GM21528 (cell line): Measurements from ENCODE around the gene PHF14.
A peak's percentile ranks its signal among the peaks of the same experiment; 100 is the strongest.

Experiments used
- ATAC-seq: cut with Tn5 transposase; IDR thresholded peaks from one replicate; pipeline ENCODE4 v1.9.1; 2021; ENCODE audit warnings: mild to moderate bottlenecking, moderate library complexity; ENCODE audit not compliant: unreplicated experiment, low FRiP score

Gene PHF14

GRCh38 chr7:11082121-11082520 is 108.4 kb downstream of the PHF14 start:
- ATAC-seq: no peak

DNA sequence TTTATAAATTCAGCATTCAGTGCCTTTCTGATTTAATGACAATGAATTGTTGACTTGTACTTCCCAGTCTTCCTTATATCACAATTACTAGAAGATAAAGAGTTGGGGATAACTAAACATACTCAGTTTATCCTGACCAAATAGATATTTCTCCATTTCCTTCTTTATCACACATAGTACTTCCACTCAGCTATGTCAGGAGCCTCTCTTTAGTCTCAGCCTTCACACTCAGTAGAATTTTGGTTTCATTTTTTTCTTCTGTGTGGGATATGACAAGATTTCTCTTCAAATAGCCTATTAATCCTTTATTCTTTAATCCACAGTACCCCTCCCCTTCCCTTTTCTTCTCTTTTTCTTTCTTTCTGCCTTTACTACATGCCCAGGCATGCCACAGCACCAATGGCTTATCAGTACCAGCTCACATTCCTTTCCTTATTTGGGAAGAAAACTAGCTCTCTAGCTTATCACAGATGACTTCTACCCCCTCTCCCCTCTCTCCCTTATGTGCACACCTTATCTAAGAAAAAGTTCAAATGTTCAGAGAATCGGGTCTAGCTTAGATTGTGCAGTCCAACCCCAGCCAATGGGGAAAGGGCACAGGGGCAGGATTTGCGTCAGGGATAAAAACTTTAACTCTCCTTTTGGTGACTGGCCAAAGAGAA is 109.0 kb downstream of the PHF14 start:
- no peak for ATAC-seq

- no peak for ATAC-seq
Measured at GRCh38 chr7:11083214-11083568, 109.5 kb downstream of the PHF14 start.

DNA sequence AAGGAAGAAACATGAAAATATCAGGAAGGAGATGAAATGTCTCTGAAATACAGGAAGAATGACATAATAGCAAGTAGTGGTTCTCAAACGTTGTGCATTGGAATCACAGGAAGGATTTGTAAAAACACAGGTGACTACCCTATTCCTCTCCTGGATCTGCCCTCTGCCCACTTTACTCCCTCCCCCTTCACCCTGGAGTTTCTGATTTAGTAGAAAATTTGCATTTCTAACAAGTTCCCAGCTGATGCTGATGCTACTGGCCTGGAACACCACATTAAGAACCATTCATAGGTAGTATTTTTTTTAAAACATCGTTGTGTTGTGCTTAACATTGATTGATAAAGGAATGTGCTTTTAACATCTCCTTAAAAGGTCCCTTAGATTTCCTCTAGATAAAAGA is 130.9 kb downstream of the PHF14 start:
- ATAC-seq: no peak

GRCh38 chr7:11109659-11110058 is 136.0 kb downstream of the PHF14 start:
- no peak for ATAC-seq

DNA sequence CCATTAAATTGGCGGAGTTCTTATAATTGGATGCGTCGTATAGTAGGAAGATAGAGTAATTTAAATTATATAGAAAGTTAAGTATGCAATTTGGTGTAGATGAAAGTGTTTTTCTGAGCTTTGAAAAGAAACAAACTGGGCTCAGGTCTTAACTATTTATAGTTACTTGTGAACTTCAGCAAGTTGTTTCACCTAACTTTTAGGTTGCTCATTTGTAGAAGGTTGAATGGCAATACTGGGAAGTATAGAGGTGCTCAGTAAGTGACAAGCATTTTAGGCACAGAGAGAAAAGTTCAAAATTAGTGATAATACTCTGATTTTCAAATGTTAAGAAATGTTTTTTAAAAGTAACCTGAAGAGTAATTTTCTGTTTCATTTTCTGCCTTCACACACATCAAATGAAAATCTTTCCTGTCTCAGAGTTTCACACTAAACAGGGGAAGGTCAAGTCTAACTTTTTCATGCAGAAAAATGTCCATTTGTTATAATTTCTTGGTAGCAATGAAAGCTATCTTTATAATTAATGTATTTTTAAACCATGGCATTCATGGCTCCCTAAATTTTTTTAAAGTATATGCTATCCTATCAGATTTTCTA is 146.5 kb downstream of the PHF14 start:
- peak; percentile 73 for ATAC-seq

DNA sequence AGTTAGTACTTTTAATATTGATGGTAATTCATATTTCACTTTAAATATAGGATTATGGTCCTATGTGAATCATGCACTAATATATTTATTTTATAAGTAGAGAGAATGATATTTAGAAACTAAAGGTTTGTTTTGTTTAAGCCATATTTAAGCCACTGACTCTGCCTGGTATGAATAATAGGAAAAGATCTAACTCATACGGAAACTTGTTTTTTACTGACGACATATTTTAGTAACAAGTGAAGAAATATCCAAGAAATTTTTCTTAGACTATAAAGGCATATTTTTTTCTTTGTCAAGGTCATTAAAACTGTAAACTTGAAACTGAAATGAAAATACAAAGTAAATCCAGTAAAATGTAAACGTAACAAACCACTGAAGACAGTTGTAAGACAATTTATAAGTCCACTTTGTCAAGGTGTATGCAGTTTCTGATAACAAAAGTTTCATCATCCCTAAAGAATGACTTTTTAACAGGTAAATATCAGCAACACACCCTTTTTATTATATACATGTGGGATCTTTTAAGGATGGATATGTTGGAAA is 147.1 kb downstream of the PHF14 start:
- ATAC-seq: peak; percentile 27

DNA sequence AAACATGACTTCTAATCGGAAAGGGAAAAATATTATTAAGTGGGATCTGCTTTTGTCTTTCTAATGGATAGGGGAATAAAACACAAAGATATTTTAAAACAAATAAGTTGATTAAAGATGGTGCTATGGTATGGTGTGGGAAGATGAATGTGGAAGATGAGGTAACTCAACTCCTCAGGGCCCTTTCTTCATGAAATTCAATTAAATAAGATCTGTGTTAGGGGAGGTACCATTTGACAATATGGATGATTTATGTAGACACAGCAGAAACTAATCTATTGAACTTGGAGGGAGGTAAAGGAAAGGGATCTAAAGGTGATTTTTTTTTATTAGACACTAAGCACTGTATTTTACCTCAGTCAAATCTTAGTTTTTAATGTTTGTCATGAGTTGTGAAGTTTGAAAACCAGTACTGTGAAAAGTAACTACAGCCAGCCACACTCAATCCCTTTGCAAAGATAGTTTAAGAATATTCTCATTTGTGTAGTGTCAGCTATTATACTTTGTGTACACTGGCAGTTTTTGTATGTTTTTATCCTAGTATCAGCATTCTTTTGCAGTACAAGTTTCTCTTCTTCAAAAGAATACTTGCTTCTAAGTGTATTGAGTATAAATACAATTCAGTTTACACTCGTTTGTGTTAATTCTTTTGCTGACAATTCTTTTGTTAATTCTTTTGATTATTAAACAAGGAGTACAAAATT is 151.3 kb downstream of the PHF14 start:
- ATAC-seq: no peak

- ATAC-seq: no peak
Measured at GRCh38 chr7:11127114-11127785, 153.6 kb downstream of the PHF14 start.

DNA sequence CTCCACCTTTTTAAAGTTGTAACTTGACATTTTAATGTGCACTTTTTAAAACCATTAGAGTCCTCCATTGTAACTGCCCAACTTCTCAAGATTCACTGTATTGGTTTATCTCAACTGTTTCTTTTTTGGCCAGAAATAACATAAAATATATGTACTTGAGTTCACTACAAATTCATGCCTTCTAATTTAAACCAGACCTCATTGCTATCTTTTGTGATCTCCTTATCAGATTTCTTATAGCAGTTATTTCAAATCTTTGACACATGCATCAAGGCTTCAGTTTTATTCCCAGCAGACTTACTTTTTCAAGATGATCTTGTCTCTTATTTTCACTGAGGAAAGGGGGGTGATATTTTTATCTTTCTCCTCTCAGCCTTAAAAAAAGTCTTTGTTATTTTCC is 154.3 kb downstream of the PHF14 start:
- no peak for ATAC-seq

GRCh38 chr7:11128498-11128897 is 154.8 kb downstream of the PHF14 start:
- no peak for ATAC-seq

DNA sequence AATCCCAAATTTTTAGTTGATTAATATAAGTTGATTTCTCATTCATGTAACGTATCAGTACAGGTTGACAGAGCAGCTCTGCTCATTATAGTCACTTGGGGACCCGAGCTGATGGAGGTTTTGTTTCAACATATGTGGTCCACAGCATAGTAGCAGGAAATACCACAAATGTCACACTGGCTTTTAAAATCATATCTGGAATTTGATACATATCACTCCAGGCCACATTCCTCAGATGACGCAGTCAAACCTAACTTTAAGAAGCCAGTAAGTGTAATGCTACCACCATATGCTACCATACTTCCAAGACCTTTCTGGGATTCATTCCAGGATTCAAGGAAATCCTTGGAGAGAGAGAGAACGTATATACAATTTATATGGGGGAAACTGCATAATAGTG is 156.3 kb downstream of the PHF14 start:
- ATAC-seq: no peak

GRCh38 chr7:11130601-11131000 is 156.9 kb downstream of the PHF14 start:
- ATAC-seq: no peak

DNA sequence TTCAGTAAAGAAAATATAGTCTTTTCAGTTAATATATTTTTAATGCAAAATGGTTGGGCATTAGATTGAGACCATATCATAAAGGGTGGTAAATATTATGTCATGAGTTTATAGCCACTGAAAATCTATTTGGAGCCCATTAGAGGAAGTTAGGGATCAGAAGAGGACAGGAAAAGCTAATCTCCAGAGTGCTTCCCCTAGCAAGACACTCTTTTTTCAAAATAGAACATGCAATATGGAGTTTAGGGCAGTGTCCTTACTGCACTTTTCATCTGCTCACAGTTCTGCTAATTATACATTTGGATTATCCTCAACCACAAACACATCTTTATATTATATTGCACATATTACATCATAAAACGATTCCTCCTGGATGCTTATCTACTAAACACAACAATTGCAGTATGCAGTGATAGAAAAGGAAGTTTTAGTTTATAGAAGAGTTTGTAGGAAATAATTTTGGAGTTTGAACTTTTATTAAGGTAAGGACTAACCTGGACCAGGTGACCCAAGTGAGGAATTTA is 159.8 kb downstream of the PHF14 start:
- ATAC-seq: no peak

GRCh38 chr7:11135573-11135972 is 161.9 kb downstream of the PHF14 start:
- no peak for ATAC-seq

DNA sequence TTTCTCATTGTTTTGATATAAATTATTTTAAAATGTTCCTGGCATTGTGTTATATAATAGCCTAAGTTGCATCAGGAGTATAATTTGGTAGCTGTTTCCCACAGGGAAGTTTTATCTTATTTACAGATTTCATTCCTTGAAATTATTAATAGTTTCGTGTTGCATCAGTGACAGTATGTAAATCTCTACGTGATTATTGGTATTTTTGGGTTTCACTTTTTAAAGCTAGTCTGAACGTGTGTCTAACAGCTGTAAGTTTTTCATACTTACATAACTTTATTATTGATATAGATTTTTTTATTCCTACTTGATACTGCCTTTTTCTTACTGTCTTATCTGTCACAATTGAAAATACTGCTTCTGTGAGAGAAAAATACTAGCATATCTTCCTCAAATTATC is 167.9 kb downstream of the PHF14 start:
- ATAC-seq: no peak

- ATAC-seq: no peak
Measured at GRCh38 chr7:11153694-11154093, 180.0 kb downstream of the PHF14 start.

GRCh38 chr7:11155883-11156282 is 182.2 kb downstream of the PHF14 start:
- no peak for ATAC-seq

GRCh38 chr7:11161499-11161898 is 187.8 kb downstream of the PHF14 start:
- ATAC-seq: no peak

GRCh38 chr7:11163220-11163619 is 189.5 kb downstream of the PHF14 start:
- no peak for ATAC-seq

DNA sequence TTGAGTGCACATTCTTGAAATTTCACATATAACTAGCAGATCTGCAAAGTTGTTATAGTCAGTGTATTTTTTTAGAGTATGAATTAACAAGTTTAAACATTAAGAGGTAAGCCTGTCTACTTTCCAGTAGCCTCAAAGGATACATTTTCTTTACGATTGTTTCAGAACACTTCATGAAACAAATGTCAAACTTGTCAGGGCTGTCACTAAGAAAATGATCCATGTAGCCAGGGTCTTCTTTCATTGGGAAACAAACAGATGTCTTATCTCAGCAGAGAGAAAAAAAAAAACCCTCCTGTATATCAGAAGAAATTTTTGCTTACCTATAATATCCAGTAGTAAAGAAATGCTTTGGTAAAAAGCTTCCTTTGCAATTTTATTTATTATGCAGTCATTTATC is 192.4 kb downstream of the PHF14 start:
- ATAC-seq: no peak
